Limb (tissue), 2 donors: ENCODE data around the gene LY6G5B.

Source experiments
- DNase-seq, 2 donors: peaks; one replicate each; pipeline ENCODE4 v3.0.0-alpha.2; 2016; ENCODE audit errors: extremely low spot score in 2 of 2

Gene LY6G5B

GRCh38 chr6:31662124-31662723, 7.6 kb upstream of the LY6G5B start:
- no peak for DNase-seq

GRCh38 chr6:31663126-31663960, 6.4 kb upstream of the LY6G5B start:
- no peak for DNase-seq

- no peak for DNase-seq
Observed at GRCh38 chr6:31663961-31664789, 5.6 kb upstream of the LY6G5B start.

GRCh38 chr6:31664790-31665500, 4.8 kb upstream of the LY6G5B start, which contains the start of gene GPANK1:
Gene GPANK1, minus strand, starts transcription at chr6:31664997. Its CDS starts 519 bp downstream, at chr6:31664478.
- peak; percentile 85 to 97 for DNase-seq

GRCh38 chr6:31665501-31666336, 4.1 kb upstream of the LY6G5B start, which contains the start of gene CSNK2B:
Gene CSNK2B, plus strand, starts transcription at chr6:31666080. Its CDS starts 752 bp downstream, at chr6:31666832.
- peak; percentile 98 to 99 for DNase-seq

GRCh38 chr6:31666337-31666965, 3.3 kb upstream of the LY6G5B start:
- no peak for DNase-seq

GRCh38 chr6:31676322-31676903, 6.6 kb downstream of the LY6G5B start:
- DNase-seq, result no peak

- no peak for DNase-seq
Observed at GRCh38 chr6:31676904-31677303, 7.1 kb downstream of the LY6G5B start.

- DNase-seq, result no peak
Observed at GRCh38 chr6:31677955-31678354, 8.2 kb downstream of the LY6G5B start.

GRCh38 chr6:31680226-31681134, 10.7 kb downstream of the LY6G5B start, which contains the start of gene LY6G5C:
Gene LY6G5C, minus strand, starts transcription at chr6:31681067. Its CDS starts 694 bp downstream, at chr6:31680373.
- peak; percentile 86 to 92 for DNase-seq

GRCh38 chr6:31681135-31681671, 11.4 kb downstream of the LY6G5B start:
- DNase-seq, result peak in 1 of 2 donors; percentile 56

GRCh38 chr6:31683591-31683990, 13.8 kb downstream of the LY6G5B start:
- no peak for DNase-seq

GRCh38 chr6:31686483-31686882, 16.7 kb downstream of the LY6G5B start:
- DNase-seq, result no peak

- DNase-seq, result no peak
Observed at GRCh38 chr6:31687321-31687720, 17.5 kb downstream of the LY6G5B start.

GRCh38 chr6:31687860-31688693, 18.3 kb downstream of the LY6G5B start:
- no peak for DNase-seq

GRCh38 chr6:31689249-31690110, 19.7 kb downstream of the LY6G5B start:
- DNase-seq, result no peak
